Left forelimb (tissue), 1 donor: Measurements from ENCODE around the gene BPIFB1.

ENCODE experiments used
- DNase-seq: peaks from one replicate; pipeline ENCODE4 v3.0.0-alpha.2; 2018; ENCODE audit warnings: low spot score

Gene BPIFB1

DNA sequence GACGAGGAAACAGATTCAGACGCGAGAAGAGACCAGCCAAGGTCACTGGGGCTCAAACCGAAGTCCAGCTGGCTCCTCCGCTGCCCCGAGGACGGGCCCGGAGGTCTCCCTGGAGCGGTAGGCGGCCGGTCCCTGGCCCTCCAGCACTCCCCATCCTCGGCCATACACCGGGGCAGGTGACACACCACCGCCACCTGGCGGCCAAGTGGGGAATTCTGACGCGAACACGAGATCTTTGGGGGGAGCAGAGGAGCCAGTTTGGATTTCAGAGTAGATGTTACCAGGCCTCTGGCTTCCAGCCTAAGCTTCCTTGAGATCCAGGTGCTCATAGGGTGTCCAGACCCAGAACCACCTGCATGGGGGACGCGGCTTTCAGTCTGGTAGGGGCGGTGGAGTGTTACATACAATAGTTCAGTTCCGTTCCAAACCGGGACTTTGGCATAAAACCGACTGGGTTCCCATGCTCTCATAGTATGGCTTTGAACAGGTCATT lies 16.1 kb downstream of the BPIFB1 start:
- peak; percentile 74 for DNase-seq

DNA sequence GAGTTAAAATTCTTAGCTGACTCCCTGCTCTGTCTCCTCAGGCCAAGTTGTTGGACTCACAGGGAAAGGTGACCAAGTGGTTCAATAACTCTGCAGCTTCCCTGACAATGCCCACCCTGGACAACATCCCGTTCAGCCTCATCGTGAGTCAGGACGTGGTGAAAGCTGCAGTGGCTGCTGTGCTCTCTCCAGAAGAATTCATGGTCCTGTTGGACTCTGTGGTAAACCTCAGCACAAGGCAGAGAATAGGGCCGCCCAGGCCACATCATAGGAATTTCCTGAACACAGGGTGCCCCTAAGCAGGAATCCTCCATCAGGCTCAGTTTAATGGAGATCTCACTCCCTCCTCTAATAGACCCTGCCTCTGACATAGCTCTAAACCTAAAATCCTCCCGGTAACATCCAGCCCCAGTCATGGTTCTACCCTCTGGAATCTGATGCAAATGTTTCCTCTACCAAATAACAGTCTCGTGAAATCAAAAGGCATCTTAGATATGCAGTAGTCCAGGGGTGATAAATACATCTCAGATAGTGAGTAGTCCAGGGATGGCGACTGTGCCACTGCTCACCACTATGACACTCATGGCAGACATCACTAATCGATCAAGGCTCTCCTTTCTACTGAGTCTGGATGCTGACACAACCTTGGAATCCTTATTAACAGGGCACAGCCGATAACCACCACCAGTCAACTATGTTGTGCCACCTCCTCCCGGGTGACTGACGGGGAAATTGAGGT lies 18.3 kb downstream of the BPIFB1 start:
- no peak for DNase-seq

DNA sequence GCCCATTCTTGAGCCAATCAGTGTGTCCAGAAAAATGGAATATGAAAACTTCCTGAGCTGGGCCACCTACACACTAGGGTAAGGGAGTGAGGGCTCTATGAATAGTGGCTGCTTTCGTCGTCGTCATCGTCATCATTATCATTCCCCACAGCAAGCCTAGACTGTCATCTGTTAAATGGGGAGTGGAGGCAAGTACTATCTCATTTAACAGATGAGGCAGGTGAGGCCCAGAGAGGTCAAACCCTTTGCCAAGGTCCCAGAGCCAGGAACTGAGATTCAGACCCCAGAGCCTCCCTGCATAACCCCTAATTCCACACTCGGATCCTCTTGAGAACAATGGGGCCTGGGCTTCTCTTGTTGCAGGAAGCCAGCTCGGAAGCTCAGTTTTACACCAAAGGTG lies 20.6 kb downstream of the BPIFB1 start:
- DNase-seq = no peak

DNA sequence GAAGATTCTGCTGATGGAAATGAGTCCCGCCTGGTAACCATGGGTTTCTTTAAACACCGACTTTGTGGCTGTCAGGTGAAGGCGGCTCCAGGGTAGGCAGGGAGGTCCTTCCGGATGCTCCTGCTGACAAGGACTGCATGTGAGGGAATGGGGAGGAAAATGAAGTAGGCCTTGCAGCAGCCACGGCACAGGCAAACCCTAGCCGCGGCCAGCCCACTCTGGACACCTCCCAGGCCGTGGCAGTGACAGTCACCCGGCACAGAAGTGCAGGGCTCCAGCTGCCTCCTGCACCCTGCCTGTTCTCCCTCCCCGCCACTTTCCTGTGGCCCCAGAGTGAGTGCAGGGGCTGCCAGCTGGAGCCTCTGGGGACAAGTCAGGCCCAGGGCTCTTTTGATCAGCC lies 21.0 kb downstream of the BPIFB1 start:
- no peak for DNase-seq

DNA sequence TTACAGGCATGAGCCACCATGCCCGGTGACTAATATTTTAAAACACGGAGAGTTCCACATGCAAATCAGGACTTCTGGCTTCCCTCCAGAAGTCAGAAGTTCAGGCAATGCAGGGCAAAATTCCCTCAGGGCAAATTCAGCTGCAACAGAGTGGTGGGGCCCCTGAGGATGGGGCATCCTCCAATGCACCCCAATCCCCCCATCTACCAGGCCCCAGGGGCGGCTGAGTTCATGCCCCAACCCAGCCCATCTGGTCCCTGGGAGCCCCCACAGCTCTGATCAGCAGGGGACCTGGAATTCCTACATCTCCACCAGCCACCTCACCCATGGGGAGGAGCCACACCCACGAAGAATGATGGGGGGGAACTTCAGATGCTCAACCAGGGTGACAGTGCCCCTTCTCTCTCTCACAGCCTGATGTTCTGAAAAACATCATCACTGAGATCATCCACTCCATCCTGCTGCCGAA lies 22.6 kb downstream of the BPIFB1 start:
- DNase-seq = no peak

DNA sequence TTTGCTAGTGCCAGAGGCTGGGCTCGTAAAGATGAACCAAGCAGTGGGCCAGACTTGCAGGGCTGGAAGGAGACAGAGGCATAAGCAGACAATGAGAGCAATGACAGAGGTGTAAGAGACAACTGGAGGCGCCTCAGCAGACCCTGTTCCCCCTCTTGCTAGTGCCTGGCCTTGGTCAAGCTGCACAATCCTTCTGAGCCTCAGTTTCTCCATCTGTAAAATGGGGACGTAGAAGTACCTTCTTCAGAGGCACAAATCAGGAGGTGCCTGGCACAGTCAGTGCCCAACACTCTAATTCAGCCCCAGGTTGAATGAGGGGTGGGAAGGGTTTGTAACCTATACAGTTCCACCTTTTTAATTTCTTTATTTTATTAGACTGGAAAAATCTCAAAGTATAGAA lies 23.2 kb downstream of the BPIFB1 start:
- DNase-seq = no peak

DNA sequence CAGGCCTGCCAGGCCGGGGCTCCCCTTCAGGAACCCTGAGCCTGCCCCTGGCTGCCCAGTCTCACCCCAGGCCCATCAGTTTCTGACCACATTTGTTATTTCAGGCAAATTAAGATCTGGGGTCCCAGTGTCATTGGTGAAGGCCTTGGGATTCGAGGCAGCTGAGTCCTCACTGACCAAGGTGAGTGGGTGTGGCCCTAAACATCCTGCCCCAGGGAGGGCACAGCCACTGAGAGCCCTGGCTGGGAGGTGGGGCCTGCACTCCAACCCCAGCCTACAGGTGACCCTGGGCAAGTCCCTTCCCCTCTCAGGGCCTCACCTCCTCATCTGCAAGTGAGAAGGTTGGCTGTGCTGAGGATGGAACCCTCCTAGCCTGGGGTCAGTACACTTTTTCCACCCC lies 23.8 kb downstream of the BPIFB1 start:
- DNase-seq = no peak

DNA sequence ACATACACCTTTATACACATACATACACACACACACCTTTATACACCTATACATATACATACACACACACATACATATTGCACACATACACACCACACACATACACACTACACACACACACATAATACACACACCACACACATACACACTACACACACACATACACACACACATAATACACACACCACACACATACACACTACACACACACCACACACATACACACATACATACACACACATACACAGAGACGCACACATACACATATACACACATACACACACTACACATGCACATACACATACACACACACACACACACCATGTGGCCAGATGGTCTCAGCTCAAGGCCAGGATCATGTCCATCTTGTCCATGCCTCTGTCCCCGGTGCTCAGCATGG lies 25.7 kb downstream of the BPIFB1 start:
- no peak for DNase-seq

DNA sequence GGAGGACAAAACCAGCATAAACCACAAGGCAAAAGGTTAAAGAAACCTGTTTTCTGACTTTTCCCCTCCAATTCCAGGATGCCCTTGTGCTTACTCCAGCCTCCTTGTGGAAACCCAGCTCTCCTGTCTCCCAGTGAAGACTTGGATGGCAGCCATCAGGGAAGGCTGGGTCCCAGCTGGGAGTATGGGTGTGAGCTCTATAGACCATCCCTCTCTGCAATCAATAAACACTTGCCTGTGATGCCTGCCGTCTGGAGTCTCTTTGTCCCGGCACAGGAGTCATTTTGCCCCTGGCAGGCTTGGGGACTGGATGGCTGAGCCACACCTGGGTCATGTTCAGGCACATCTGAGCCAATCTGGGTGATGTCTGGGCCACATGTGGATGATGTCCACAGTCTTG lies 26.6 kb downstream of the BPIFB1 start:
- DNase-seq = no peak

DNA sequence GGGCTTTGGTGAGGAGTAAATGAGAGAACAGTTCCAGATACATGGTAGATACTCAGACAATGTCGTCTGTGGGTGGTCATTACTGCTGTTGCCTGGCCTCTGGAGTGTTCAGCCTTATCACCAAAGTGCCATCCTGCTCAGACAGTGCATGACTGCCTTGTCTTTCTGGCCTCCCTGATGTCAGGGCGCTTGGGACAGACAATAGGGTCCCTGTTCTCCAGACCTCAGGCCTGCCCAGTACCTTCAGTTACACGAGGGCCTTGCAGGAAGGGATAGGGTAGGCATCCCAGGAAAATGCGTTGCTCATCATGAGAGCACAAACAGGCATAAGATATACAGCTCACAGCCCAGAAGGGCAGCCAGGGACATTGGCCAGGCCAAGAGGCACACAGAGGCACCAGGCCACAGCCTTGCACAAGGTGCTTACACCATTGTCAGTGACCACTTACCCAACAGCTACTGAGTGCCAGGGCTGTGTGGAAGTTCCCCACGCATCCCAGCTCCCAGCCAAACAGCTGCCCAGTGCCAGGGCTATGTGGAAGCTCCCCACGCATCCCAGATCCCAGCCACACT lies 27.4 kb downstream of the BPIFB1 start:
- DNase-seq = no peak

DNA sequence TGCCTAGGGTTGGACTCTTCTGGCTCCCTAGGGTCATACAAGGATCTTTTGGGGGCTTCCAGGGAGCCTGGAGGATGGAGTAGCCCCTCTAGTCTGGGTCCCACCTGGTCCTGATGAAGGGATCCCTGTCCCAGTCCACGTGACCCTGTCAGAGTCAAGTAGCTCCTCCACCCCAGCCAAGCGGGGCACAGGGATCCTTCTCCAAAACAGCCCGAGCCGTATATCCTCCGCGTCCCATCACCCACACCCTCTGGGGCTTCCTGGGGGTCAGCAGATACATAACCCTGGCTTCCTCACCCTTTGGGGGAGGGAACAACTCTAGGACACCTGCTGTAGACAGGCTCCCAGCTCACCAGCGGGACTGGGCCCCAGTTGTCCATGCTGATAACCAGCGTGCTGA lies 28.0 kb downstream of the BPIFB1 start:
- DNase-seq = no peak

DNA sequence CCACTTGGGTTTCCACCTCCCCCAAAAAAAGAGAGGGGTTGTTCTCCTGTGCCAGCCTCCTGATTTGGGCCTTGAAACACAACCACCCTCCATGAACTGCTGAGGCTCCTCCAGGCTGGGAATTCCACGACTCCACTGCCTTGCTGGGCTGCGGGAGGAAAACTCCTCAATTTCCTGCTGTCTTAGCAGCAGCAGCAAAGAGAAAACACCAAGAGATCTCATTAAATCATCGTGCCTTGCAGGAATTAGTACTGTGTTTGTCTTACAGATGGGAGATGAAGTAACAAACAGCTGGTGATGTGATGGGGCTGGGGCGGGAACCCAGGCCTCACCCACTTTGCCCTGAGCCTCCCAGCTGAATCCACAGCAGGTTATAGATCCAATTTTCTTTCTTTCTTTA lies 29.0 kb downstream of the BPIFB1 start:
- DNase-seq = no peak

DNA sequence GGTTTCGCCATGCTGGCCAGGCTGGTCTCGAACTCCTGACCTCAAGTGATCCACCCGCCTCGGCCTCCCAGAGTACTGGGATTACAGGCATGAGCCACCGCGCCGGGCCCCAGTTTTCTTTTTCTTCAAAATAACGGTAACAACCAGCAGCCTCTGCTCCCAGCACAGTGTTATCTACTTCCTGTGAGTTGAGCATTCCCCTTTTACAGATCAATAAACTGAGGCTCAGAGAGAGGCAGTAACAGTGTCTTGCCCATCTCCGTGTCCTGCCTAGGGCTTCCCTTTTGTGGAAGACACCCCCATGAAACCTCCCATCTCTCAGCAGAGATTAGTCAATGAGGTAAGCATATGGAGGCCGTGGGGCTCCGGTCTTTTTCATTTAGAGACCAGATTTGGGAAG lies 29.6 kb downstream of the BPIFB1 start:
- no peak for DNase-seq

DNA sequence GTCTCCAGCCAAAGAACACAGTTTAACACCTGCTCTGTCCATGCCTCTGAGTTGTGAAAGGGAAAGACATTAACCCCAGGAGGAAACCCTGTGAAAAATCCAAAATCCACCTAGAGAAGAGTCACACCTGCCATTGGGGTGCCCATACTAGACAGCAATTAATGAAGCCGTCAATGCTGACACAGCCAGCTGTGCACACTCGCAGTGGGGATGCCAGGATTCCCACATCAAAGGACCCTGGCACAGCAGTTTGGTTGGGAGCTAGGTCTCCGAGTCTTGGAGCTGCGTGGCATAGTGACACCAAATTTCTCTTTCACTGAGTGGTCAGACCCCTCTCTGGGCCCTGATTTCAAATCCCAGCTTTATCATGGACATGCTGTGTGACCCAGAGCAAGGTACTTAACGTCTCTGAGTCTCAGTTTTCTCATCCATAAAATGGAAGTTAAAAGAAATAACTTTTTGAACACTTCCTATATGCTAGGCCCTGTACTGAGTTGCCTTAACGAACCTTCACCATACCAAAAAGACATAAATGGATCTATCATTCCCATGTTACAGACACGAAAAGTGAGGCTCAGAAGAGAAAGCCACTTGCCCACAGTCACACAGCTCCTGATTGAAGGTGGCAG lies 30.8 kb downstream of the BPIFB1 start:
- no peak for DNase-seq

DNA sequence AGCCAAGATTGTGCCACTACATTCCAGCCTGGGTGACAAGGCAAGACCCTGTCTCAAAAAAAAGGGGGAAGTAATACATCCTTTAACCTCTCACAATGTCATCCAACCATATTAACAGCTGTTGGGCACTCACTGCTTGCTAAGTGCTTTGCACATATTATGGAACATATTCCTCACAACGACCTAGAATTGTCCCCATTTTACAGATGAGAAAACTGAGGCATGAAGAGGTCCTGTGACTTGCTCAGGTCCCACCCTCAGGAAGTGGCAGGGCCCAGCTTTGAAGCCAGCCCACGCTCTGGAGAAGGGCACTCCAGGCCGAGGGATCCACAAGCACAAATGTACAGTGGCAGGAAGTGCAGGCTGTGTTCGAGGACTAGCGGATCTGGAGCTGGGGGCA lies 33.3 kb downstream of the BPIFB1 start:
- DNase-seq = no peak

DNA sequence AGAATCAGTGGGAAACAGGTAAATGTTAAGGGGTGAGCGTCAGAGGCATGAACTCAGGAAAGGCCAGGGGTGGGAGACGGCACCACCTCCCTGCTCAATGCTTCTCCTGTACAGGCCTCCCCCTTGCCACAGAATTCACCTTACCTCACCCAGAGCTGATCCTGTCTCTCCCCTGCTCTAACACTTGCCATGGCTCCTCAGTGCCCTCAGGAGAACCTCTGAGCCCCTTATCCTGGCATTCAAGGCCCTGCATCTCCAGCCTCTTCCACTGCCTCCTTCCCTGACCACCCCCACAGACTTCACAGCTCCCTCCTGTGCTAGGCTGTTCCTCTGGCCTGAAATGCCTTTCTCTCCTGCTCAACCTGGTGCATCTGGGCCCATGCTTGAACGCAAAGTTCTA lies 33.9 kb downstream of the BPIFB1 start:
- DNase-seq = no peak

DNA sequence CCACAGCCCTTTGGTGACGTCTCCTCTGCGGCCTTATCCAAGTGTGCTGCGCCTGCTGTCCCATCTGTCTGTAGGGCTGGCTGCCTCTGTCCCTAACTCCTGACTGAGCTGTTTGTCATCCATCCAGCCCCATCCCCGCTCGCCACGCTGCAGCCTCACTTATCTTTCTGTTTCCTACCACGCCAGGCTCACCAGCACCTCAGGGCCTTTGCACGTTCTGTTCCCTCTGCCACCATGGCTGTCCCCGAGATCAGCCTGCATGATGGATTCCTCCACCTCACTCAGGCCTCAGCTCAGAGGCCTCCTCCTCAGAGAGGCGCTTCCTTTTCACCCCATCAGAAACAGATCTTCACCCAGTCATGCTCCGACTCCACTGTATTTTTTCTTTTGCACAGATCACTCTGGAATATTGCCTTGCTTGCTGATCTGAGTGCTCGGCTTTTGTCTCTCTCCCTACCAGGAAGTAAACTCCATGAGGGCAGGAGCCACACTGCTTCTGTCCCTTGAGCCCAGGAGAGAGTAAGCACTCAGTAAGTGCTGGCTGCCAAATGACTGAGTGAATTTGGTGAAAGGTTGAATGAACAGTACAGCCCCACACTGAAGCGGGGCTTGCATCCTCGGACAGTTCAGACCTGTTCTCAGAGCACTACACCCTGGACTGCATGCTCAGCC lies 34.5 kb downstream of the BPIFB1 start:
- no peak for DNase-seq

DNA sequence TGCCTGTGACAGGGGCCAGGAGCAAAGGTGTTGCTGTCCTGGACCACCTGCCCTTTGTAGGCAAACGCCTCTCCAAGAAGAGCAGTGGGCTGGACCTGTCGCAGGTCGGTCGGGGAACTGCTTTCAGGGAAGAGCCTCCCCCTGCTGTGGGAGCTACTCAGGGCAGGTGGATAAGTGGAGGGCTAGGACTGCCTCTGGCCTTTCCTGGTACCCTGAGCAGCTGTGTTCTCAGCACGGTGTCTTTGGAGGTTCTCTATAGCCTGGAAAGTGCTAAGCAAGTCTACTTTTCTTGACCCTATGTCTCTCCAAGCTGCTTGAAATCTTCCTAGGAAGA lies 35.0 kb downstream of the BPIFB1 start:
- no peak for DNase-seq

DNA sequence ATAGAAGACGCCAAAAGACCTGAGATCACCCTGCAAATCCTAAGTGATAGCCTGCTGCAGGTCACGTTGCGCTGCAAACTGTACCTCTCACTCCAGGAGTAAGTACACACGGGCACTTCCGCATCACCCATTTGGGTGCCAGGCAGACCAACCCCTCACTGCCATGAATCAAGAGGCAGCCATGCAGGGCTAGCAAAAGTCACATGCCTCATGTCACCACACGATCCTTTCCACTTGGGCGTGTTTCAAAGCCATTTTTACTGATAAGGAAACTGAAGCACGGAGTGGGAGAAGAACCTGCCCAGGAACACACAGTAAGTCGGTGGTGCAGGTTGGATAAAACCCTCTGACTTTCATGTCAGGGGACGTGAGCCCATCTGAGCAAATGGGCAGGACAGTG lies 37.0 kb downstream of the BPIFB1 start:
- no peak for DNase-seq

DNA sequence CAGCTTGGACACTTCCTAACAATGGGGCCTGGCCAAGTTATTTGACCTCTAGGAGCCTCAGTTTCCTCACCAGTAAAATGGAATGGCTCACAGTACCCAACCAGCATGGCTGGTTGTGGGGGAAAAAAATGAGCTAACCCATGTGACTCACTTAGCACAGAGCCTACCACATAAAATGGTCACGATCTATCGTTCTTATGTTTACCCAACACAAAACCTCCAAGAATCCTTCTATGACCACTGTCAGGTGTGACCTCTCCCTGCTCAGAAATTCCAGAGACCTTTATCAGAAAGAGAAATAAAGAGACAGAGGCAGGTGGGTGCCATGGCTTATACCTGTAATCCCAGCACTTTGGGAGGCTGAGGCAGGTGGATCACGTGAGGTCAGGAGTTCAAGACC lies 39.4 kb downstream of the BPIFB1 start:
- no peak for DNase-seq

DNA sequence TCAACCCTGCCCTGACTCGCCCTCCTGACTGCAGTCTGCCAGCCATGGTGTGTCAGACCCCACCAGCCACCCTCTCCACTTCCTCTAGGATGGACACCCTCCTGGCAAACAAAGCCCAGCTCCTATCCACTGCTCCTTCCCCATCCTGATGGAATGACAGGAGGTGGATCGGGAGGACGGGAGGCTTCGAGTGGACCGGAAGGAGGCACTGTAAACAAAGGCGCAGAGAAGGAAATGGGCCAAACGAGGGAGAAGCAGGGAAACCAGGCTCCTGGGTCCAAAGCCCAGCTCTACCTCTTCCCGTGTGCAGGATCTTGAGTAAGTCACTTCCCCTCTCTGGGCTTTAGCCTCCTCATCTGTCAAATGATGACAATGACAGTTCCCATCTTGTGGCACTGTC lies 40.2 kb downstream of the BPIFB1 start:
- no peak for DNase-seq

DNA sequence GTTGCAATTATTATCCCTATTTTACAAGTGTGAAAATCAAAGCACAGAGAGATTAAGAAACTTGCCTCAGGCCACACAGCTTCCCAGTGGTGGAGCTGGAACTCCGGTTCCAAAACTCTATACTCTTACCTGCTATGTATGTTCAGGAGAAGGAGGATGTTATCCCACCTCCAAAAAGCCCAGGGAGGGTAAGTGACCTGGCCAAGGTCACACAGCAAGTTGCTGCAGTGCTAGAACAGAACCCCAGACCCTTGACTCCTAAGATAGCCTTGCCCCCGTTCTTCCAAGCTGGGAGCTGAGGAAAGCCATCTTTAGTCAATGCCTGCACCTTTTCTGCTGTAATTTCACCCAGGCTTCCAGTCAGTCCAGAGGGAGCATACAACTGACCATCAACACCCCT lies 42.3 kb downstream of the BPIFB1 start:
- no peak for DNase-seq
